ENCODE results near the gene CCL26. TPM values are rescaled to one million over a fixed set of nuclear protein-coding genes. Genes with fewer than 3 reads are reported as not detected.
"Not testable (repeated sequence)": the region's sequence is repeated elsewhere in the genome, so short reads cannot be mapped to it uniquely, and the experiment has no call there.

Gene CCL26
- total RNA-seq, 2 experiments from 2014 or later = not detected

DNA sequence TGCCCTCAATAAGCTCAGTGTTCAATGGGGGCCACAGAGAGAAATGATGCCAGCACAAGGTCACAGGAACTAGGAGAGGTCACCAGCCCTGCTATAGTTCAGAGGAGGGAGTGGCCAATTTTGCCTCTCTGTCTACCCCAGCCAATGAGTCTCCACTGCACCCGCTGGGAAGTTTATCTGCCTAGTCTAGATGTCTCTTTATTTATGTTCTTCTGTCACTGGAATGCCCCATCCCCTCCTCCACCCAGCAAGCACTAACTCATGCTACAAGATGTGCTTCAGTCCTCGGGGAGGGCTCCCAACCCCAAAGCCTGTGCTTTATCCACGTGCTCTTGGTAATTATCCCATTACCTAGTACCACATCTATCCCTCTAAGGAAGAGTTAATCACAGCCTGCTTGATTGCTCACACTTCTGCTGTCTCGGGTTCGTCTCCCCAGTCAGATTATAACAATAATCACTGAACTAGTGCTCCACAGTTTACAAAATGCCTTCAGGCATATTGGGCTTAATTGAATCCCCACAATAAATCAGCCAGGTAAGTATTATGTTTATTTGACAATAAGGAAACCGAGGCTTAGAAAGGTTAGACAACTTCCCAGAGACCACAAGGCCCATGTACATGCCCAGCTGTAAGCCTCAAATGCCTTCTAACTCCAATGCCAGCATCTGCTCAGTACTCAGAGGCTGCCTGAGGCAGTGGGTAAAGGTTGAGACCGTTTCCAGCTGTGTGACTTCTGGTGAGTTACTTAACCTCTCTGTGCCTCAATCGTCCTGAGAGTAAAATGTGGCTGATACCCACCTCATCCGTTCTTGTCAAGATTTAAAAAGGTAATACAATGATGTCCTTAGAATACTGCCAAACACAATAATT lies 37.2 kb downstream of the CCL26 start:
- Mint-ChIP-seq H3K4me3 (no peak overlapping the region), H3K27me3 (ENCODE audit: low read depth) (peaks cover 4% of the 10 kb centered on the region), H3K9me3 (ENCODE audit: insufficient read depth) (no peaks in the 10 kb centered on the region), H3K36me3 (ENCODE audit: low read depth) (no peaks in the 10 kb centered on the region), H3K4me1 (ENCODE audit: low read depth) (peaks cover 24% of the 10 kb centered on the region), H3K27ac (no peak overlapping the region)
- no peak for ATAC-seq
- POLR2A ChIA-PET = no interaction called here
- no peak for DNase-seq
- CTCF ChIA-PET = interaction anchor here (0.7 kb wide), 1 partner anchor 27 kb away, joined by 3 read pairs; no protein-coding TSS in a partner anchor

DNA sequence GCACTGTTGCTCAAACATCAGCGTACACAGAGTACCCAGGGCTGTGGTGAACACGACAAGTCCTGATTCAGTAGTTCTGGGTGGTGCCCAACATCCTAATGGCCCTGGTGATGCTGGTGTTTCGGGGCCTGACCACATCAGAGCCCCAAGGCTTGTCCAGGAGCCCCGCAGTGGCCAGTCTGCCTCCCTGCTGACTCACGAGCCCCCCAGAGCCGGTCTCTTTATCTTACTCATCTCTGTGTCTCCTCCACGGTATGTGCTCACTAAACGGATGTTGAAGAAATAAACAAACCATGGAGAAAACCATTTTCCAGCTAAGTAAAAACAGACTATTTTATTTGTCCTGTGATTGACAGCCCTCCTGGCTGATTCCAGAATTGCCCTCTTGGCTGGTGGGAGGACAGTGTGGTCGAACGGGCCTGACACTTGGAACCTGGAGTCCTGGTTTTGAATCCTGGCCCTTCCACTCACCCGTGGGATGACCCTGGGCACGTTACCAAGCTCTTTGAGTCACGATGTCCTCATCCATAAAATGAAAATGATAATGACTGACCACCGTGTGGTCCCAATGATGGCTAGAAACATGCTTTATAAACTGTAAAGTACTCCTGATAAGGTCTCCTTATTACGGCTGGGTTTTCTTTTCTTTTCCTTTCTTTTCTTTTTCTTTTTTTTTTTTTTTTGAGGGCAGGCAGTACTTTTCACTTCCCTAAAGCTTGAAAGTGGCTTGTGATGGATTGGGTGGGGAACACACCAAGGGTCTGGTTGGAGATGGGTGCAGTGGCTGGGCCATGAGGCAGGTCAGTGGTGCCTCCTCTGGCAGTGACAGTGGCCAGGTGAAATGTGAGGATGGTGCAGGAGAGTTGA lies 39.0 kb downstream of the CCL26 start:
- H3K4me1 Mint-ChIP-seq (ENCODE audit: low read depth) = peaks cover 32% of the 10 kb centered on the region
- H3K27ac Mint-ChIP-seq = no peak overlapping the region
- peaks cover 4% of the 10 kb centered on the region for H3K27me3 Mint-ChIP-seq (ENCODE audit: low read depth)
- H3K9me3 Mint-ChIP-seq (ENCODE audit: insufficient read depth) = no peaks in the 10 kb centered on the region
- no peak overlapping the region for H3K4me3 Mint-ChIP-seq
- H3K36me3 Mint-ChIP-seq (ENCODE audit: low read depth) = no peaks in the 10 kb centered on the region
- ChIA-PET CTCF (no interaction called here), POLR2A (no interaction called here)
- no peak for ATAC-seq
- no peak for DNase-seq

DNA sequence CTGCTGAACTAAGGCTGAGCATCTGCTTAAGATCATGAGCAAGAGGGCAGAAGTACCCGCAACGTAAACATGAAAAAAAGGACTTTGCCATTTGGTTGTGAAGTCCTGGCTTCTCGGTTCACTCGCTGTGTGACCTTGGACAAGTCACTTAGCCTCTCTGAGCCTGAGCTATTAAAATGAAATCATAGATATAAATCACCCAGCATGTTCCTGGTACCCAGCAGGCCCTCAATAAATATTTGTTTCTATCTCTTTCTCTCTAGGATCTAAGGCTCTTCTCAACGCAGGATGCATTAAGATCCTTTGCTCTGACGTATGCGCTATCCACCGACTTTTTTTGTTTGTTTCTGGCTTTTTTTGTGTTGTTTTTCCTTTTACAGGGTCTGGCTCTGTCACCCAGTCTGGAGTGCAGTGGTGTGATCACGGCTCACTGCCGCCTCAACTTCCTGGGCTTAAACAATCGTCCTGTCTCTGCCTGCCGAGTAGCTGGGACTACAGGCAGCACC lies 39.9 kb downstream of the CCL26 start:
- Mint-ChIP-seq H3K27me3 (ENCODE audit: low read depth) (peaks cover 4% of the 10 kb centered on the region), H3K27ac (no peak overlapping the region), H3K4me3 (no peak overlapping the region), H3K9me3 (ENCODE audit: insufficient read depth) (no peaks in the 10 kb centered on the region), H3K4me1 (ENCODE audit: low read depth) (peaks cover 36% of the 10 kb centered on the region), H3K36me3 (ENCODE audit: low read depth) (no peaks in the 10 kb centered on the region)
- ATAC-seq (no peak), DNase-seq (no peak)
- POLR2A ChIA-PET = no interaction called here
- CTCF ChIA-PET = interaction anchor here (1.0 to 1.9 kb wide), 2 partner anchors 30 to 288 kb away, joined by 3 to 5 read pairs; no protein-coding TSS in a partner anchor

DNA sequence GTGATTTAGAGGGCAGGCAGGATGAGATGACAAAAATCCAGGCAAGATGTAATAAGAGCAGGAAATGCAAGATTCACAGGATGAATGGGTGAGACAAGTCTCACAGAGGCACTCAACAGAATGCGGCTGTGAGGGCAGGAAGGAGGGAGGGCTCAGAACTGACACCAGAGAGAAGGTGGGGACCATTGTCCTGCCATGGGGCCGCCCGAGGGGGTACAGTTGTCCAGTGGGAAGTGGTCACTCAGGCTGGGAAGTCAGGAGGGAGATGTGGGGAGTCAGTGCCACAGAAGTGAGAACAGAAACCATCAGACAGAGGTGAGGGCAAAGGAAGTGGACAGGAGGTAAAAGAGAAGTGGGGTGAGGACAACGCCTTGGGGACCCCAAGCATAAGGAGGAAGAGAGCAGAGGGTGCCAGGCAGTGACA lies 42.1 kb downstream of the CCL26 start:
- Mint-ChIP-seq H3K36me3 (ENCODE audit: low read depth) (no peaks in the 10 kb centered on the region), H3K27me3 (ENCODE audit: low read depth) (no peaks in the 10 kb centered on the region), H3K4me3 (peak overlapping the region; percentile 1), H3K9me3 (ENCODE audit: insufficient read depth) (no peaks in the 10 kb centered on the region), H3K4me1 (ENCODE audit: low read depth) (peaks cover 42% of the 10 kb centered on the region), H3K27ac (peak overlapping the region; percentile 71)
- DNase-seq = no peak
- ChIA-PET CTCF (no interaction called here), POLR2A (interaction anchor here (1.2 kb wide), 1 partner anchor 9 kb away, joined by 5 read pairs; the partner anchor contains the start of gene HIP1)
- no peak for ATAC-seq

DNA sequence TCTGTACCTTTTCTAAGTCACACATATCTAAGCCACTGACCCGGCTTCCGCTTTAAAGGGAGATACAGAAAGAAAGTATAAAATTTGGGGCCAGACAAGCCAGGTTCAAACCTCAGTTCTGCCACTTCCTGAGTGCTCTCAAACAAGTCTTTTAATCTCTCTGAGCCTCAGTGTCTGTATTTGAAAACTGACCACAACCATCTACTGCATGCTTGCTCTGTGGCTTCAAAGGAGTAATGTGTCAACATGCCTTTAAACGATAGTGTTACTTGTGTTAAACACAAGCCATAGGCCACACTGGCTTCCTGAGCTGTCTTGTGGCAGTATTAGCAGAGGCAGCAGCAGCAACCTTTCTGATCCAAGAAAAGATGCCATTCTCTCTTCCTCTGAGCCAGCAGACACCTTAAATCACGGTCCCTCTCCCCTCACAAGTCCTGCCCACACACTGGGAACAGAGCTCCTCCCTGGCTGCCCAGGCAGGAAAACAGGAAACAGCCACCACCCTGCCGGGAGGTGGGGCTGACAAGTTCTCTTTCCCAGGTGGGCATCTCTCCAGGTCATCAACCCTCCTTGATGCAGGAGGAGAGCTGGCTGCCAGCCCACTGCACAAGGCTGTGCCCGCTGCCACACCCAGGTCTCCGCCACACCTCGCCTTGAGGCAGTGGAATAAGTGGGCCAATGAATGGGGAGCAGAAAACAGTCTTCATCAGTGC lies 44.0 kb downstream of the CCL26 start:
- Mint-ChIP-seq H3K27me3 (ENCODE audit: low read depth) (no peaks in the 10 kb centered on the region), H3K36me3 (ENCODE audit: low read depth) (no peaks in the 10 kb centered on the region), H3K4me1 (ENCODE audit: low read depth) (peaks cover 45% of the 10 kb centered on the region), H3K4me3 (peak overlapping the region; percentile 48), H3K9me3 (ENCODE audit: insufficient read depth) (no peaks in the 10 kb centered on the region), H3K27ac (peak overlapping the region; percentile 88)
- CTCF ChIA-PET = interaction anchor here (0.8 to 1.1 kb wide), 2 partner anchors 23 to 29 kb away, joined by 3 read pairs; no protein-coding TSS in a partner anchor
- POLR2A ChIA-PET = interaction anchor here (2.0 kb wide), 1 partner anchor 12 kb away, joined by 9 read pairs; the partner anchor contains the start of gene HIP1
- DNase-seq (peak; percentile 85), ATAC-seq (peak; percentile 94)

DNA sequence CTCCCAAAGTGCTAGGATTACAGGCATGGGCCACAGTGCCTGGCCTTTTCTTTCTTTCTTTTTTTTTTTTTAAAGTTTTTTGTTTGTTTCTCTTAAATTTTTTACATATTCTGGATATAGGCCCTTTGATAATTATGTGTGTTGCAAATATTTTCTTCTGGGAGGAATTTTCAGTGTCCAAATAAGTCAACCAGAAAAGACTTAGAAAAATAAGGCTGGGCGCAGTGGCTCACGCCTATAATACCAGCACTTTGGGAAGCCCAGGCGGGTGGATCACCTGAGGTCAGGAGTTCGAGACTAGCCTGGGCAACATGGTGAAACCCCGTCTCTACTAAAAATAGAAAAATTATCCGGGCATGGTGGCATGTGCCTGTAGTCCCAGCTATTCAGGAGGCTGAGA lies 44.7 kb downstream of the CCL26 start:
- not testable (repeated sequence) for H3K27me3 Mint-ChIP-seq (ENCODE audit: low read depth); ATAC-seq; H3K36me3 Mint-ChIP-seq (ENCODE audit: low read depth); DNase-seq; H3K9me3 Mint-ChIP-seq (ENCODE audit: insufficient read depth)
- H3K27ac Mint-ChIP-seq = peak overlapping the region; percentile 88
- CTCF ChIA-PET = interaction anchor here (0.8 to 1.1 kb wide), 2 partner anchors 24 to 28 kb away, joined by 3 read pairs; no protein-coding TSS in a partner anchor
- H3K4me3 Mint-ChIP-seq = peak overlapping the region; percentile 48
- peaks cover 45% of the 10 kb centered on the region for H3K4me1 Mint-ChIP-seq (ENCODE audit: low read depth)
- POLR2A ChIA-PET = interaction anchor here (2.0 kb wide), 1 partner anchor 12 kb away, joined by 9 read pairs; the partner anchor contains the start of gene HIP1

DNA sequence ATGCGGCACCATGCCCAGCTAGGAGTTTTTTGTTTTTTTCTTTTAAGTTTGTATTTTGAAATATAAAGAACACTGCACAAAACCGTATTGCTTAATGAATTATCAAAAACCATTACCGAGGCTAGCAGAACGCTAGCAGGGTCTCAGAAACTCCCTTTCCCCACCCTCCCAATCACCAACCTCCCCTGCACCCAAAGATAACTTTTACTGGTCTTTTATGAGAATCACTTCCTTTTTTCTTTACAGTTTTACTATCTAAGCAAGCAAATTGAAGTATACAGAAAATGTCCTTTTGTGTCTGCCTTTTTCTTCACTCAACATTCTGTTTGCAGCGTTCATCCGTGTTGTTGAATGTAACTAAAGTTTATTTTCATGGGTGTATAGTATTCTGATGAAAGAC lies 46.7 kb downstream of the CCL26 start:
- Mint-ChIP-seq H3K9me3 (ENCODE audit: insufficient read depth) (no peaks in the 10 kb centered on the region), H3K4me3 (no peak overlapping the region), H3K36me3 (ENCODE audit: low read depth) (no peaks in the 10 kb centered on the region), H3K27ac (no peak overlapping the region), H3K4me1 (ENCODE audit: low read depth) (peaks cover 37% of the 10 kb centered on the region), H3K27me3 (ENCODE audit: low read depth) (no peaks in the 10 kb centered on the region)
- no peak for ATAC-seq
- CTCF ChIA-PET = no interaction called here
- POLR2A ChIA-PET = no interaction called here
- no peak for DNase-seq

DNA sequence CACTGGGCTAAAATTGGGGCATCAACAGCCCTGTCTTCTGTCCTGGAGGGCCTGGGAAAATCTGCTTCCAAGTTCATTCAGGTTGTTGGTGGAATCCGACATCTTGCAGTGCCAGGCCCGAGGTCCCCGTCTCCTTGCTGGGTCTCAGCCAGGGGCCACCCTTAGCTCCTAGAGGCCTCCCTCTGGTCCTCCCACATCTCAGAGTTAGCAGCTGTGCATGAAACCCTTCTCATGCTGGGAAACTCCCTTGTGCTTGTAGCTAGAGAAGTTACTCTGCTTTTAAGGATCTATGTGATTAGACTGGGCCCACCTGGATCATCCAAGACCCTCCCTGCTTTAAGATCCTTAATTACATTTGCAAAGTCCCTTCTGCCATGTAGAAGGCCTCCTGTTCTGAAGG lies 48.6 kb downstream of the CCL26 start:
- POLR2A ChIA-PET = interaction anchor here (0.9 kb wide), 1 partner anchor 16 kb away, joined by 3 read pairs; no protein-coding TSS in a partner anchor

DNA sequence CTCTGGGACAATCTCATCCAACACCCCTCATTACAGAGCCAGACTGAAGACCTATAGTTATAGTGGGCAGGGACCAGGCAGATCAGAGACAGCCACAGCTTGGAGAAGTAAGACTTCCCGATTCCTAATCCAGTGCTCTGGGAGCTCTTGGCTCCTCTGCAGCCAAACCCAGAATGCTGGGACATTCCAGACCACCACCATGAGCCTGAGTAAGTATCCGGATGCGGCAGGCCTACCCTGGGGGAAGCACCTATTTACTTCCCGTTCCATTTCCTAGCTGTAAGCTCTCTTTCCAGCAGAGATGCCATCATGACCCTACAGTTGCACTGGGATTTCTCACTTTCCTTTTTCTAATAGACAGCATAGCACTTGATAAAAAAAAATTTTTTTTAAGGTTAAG lies 49.6 kb downstream of the CCL26 start:
- H3K4me3 Mint-ChIP-seq = no peak overlapping the region
- POLR2A ChIA-PET = no interaction called here
- ATAC-seq (no peak), DNase-seq (no peak)
- H3K4me1 Mint-ChIP-seq (ENCODE audit: low read depth) = peaks cover 11% of the 10 kb centered on the region
- no peaks in the 10 kb centered on the region for H3K36me3 Mint-ChIP-seq (ENCODE audit: low read depth)
- H3K27ac Mint-ChIP-seq = no peak overlapping the region
- no peaks in the 10 kb centered on the region for H3K27me3 Mint-ChIP-seq (ENCODE audit: low read depth)
- no peaks in the 10 kb centered on the region for H3K9me3 Mint-ChIP-seq (ENCODE audit: insufficient read depth)
- CTCF ChIA-PET = no interaction called here

More for the DNA sequence above, 48.6 kb downstream of the CCL26 start:
- Mint-ChIP-seq H3K4me1 (ENCODE audit: low read depth) (peaks cover 22% of the 10 kb centered on the region), H3K27me3 (ENCODE audit: low read depth) (no peaks in the 10 kb centered on the region), H3K4me3 (no peak overlapping the region), H3K36me3 (ENCODE audit: low read depth) (no peaks in the 10 kb centered on the region), H3K27ac (no peak overlapping the region), H3K9me3 (ENCODE audit: insufficient read depth) (no peaks in the 10 kb centered on the region)
- ATAC-seq (no peak), DNase-seq (no peak)
- CTCF ChIA-PET = no interaction called here

DNA sequence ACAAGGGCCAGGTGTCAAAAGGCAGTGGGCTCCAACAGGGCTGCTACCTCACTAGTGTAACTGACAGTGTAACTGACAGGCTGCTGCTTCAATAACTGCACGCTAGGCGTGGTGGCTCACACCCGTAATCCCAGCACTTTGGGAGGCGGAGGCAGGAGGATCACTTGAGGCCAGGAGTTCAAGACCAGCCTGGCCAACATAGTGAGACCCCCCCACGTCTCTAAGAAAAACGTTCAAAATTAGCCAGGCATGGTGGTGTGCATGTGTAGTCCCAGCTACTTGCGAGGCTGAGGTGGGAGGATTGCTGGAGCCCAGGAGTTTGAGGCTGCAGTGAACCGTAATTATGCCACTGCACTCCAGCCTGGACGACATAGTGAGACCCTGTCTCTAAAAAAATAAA lies 50.1 kb downstream of the CCL26 start:
- H3K4me3 Mint-ChIP-seq; ATAC-seq; H3K4me1 Mint-ChIP-seq (ENCODE audit: low read depth); H3K27ac Mint-ChIP-seq; H3K36me3 Mint-ChIP-seq (ENCODE audit: low read depth); CTCF ChIA-PET; H3K9me3 Mint-ChIP-seq (ENCODE audit: insufficient read depth); H3K27me3 Mint-ChIP-seq (ENCODE audit: low read depth); DNase-seq: not testable (repeated sequence)
- POLR2A ChIA-PET = interaction anchor here (1.0 kb wide), 1 partner anchor 16 kb away, joined by 6 read pairs; no protein-coding TSS in a partner anchor

DNA sequence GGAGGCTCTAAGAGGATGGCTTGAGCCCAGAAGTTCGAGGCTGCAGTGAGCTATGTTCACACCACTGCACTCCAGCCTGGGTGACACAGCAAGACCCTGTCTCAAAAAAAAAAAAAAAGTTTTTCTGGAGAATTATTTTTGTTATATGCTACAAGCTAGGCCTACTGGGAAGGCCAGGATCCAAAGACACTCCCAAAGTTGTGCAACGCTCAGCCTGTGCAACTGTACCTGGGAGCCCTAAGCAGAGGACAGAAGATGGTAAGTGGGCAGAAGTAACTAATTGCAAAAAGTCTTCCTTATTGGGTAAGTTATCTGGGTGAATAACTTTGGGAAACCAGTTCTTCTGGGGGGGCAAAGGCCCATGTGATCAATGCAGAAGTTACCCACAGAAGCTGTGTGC lies 50.6 kb downstream of the CCL26 start:
- ChIA-PET POLR2A (interaction anchor here (1.0 kb wide), 1 partner anchor 16 kb away, joined by 6 read pairs; no protein-coding TSS in a partner anchor), CTCF (no interaction called here)
- H3K27me3 Mint-ChIP-seq (ENCODE audit: low read depth) = no peaks in the 10 kb centered on the region
- ATAC-seq (no peak), DNase-seq (no peak)
- no peaks in the 10 kb centered on the region for H3K36me3 Mint-ChIP-seq (ENCODE audit: low read depth)
- H3K9me3 Mint-ChIP-seq (ENCODE audit: insufficient read depth) = no peaks in the 10 kb centered on the region
- H3K27ac Mint-ChIP-seq = no peak overlapping the region
- peaks cover 6% of the 10 kb centered on the region for H3K4me1 Mint-ChIP-seq (ENCODE audit: low read depth)
- no peak overlapping the region for H3K4me3 Mint-ChIP-seq
